Right renal cortex interstitium (tissue), 3 donors: ENCODE data around the gene PECR. TPM values are rescaled to one million over a fixed set of nuclear protein-coding genes. Genes with fewer than 3 reads are reported as not detected.
A peak's percentile ranks its signal among the peaks of the same experiment; 100 is the strongest.

Experiments
- DNase-seq, 3 donors: peaks; one replicate each; pipeline ENCODE4 v3.0.0-alpha.2; 2013; ENCODE audit warnings: low read depth in 3 of 3, low spot score in 2 of 3
- polyA plus RNA-seq, 3 donors: library from polyadenylated mRNA; unstranded; fragments of 120-200 nt; gene quantifications; one replicate each; pipeline ENCODE4 v1.2.1, GENCODE V29; 2013; ENCODE audit not compliant: insufficient read length in 3 of 3

PECR gene
- 10 to 100 TPM; 44.3 to 52.3 (median 45.6) TPM for polyA plus RNA-seq

DNA sequence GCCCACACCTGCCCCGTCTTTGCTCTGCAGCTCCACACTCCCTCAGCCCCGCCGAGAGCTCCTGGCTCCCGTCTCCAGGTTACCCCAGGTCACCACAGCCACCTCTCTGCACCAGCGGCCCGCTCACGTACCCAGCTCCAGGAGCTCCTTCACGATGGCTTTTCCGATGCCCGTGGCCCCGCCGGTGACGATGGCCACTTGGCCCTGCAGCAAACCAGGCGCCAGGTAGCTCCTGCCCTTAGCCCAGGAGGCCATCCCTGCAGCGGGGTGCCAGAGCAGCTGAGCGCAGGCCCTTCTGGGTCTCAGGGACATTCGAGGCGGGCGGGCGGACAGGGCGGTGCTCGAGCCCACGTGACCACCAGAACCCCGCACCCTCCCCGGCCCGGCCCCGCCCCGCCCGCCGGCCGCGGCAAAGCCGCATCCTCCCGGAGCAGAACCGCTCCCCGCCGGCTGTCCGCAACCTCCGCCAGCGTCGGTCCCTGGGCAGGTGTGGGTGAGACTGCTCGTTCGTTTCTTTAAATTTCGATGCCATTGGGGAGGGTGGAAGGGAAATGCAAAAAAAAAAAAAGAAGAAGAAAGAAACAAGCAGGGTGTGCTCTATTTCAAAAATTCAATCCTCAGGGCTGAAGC is at the start of gene PECR, which contains the start of gene TMEM169:
Gene PECR (minus strand): TSS at position 323 of the 630 bp plus-strand sequence. CDS start 68 bp downstream, at position 255.
Gene TMEM169 (plus strand): TSS at position 433 of the 630 bp plus-strand sequence. CDS start 14,045 bp downstream, outside the sequence.
- no peak for DNase-seq

DNA sequence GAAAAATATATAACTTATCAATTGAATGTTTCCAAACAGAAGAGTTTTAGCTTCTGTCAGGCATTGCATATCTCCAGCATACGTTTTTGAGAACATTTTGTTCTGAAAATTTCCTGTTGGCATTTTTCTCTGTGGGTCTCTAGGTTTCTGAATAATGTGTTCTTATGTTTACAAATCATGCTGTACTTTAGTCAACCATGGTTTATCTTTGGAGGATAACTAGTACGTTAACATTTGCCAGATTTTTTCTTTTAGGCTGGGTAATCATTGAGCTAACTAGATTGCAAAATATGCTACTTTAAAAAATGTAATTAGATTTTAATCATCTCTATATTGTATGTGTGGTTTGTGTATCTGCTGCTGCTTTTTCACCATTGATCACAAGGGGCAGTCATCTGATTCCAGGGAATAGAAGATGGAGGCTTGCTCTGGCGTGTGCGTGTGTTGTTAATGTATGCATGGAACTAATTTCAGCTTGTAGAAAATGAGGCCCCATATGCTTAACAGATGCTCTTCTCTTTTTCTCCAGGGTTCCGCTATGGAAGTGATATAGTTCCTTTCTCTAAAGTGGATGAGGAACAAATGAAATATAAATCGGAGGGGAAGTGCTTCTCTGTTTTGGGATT is 48.9 kb upstream of the PECR start:
- no peak for DNase-seq

DNA sequence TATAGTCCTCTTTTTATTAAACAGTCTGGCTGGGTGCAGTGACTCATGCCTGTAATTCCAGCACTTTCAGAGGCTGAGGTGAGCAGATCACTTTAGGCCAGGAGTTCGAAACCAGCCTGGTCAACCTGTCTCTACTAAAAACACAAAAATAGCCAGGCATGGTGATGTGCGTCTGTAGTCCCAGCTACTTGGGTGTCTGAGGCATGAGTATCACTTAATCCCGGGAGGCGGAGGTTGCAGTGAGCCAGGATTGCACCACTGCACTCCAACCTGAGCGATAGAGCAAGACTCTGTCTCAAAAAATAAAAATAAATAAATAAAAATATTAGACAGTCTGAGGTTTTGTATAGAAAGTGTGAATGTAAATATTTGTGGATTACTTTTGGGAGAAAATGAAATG is 45.3 kb upstream of the PECR start:
- DNase-seq = no peak

DNA sequence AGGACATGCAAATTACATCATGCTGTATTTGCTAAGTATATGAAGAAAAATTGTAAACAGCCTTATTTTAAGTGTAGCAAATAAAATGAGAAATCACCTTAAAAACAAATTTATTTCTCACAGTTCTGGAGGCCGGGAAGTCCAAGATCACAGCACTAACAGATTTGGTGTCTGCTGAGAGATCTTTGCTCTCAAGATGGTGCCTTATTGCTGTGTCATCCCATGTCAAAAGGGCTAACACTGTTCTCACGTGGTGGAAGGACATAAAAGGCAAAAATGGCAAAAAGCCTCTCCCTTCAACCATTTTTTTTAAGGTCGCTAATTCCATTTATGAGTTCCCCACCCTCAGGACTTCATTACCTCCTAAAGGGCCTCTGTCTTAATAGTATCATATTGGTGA is 39.6 kb upstream of the PECR start:
- DNase-seq = no peak

DNA sequence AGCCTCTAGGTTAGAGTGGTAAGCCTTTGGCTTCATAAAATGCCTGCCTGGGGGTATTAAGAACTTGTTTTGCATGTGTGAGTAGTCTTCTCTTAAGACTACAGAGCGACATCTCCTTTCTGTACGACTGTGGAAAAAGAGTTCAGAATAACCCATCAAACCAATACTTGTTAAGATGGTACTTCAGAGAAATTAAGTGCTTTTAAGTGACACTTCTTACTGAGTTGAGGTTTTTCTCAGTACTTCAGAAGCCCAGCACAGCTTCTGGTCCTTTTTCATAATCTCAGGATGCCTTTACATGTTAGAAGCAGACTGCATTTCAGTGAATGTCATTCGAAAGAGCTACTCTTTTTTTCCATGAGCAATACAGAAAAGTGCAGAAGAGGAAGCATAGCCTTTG is 38.4 kb upstream of the PECR start:
- no peak for DNase-seq

DNA sequence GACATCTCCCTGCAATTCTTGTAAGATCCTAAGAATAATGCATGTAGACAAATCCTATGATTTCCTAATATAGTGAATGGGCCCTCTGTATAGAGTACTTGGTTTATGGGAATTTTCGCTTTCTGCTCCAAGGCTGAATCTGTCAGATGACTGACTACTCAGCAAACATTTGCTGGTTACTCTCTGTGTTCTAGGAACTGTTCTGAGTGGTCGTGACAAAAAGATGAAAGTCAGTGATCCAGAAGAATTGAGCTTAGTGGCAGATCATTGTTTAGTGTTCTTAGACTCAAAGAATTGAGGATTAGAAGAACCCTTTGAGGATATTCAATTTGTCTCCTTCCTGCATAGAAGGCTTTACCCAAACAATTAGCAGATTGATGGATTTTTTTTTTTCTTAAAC is 37.5 kb upstream of the PECR start:
- no peak for DNase-seq

DNA sequence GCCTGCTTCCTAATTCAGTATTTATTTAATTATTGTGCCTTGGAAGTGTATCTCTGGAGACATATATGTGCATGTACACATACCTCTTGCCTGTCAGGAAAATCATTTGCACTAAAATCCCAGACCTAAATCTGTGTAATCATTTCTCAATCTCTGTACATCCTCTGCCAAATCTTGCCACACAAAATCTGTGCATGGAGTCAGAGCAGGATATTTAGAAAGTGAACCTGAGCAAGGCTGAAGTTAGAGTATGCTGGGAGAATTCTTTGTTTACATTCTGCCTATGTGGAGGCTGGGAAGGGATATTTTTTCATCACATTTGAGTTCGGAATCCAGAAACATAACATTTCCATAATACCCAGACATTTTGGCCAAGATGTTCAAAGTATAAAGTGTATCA is 36.9 kb upstream of the PECR start:
- DNase-seq = no peak

DNA sequence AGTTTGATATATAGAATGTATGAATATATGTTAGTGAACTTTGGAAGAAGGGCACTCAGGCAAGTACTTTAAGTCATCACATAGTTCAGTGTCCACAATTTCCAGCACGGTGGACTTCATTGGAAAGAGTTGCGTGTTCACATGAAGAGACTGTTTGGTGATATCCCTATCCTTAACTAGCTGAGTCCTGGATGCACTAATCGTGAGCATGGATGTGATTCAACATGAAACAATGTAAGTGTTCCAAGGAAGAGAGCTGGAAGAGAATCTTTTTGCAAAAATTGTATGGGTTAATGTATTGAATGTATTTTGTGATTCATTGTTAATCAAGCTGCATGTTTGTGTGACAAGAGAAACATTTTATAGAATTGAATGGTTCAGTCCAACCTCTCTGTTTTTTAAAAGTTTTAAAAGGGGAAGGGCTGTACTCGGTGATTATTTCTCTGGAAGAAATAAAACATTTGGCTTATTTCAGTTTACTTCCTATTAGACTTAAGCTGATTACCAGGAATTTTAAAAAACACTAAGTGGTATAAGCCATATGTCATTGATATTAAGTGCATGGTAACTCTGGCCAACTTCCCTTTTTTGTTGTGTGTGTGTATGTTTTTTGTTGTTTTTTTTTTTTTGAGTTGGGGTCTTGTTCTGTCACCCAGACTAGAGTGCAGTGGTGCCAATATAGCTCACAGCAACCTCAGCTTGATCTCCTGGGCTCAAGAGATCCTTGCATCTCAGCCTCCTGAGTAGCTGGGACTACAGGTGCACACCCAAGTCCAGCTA is 36.1 kb upstream of the PECR start:
- no peak for DNase-seq

DNA sequence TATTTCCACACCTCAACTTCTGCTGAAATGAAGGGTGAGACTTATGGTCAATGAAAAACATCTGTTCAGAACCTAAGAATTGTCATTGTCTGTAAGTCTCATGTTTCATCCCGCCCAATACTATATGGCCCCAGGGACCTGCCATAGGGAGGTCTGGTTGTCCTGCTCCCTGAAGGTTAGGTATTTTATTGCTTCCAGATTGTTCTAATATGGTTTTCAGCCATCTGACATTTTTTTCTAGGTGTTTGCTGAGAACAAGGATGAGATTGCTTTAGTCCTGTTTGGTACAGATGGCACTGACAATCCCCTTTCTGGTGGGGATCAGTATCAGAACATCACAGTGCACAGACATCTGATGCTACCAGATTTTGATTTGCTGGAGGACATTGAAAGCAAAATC is 34.8 kb upstream of the PECR start:
- no peak for DNase-seq

DNA sequence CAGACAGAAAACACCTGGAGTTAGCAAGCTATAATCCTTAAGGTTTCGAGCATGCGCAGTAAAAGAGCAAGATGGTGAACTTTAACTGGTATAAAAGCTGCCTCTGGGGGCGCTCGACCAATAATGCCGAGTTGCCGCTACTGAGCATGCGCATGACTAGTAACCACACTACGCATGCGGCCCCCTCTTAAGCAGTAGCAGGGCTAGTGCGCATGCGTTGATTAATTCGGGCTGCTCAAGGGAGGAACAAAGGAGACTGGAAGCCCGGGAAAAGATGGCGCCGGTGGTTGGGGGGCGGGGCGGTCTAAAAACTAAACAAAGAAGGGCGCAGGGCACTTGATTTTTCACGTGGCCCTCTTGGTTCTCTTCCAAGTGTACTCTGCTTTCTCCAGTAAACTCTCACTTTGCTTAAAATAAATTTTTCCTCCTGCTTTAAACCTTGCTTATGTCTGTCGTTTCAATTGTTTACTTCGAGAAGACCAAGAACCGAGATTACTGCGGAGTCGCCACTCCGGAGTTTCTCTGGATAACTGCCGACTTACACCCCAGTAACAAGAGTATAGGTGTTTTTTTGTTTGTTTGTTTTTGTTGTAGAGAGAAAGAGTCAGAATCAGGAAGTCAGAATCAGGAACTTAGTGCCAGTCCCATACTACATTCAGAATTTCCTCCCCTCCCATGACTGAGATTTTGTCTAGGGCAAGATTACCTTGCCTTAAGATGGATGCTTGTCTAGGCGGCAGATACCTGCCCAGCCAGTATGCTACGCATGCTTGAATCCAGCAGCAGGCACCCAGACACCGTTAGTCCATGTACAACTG is 33.3 kb upstream of the PECR start:
- DNase-seq = peak; percentile 98 to 100 (median 99)

DNA sequence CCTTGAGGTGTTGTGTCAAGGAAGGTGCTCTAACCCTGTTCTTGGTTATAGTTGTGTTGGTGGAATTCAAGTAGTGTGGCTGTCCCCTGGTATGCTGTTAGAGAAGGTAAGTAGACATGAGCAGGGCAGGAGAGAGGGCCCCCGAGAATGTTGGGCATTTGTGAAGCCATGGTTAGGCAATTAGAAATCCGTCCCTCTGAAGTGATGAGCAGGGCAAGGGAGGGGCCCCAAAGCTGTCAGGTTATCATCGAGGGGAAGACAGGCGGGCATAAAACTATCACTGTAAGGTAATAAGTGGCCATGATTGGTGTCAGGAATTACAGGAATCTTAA is 32.7 kb upstream of the PECR start:
- no peak for DNase-seq

DNA sequence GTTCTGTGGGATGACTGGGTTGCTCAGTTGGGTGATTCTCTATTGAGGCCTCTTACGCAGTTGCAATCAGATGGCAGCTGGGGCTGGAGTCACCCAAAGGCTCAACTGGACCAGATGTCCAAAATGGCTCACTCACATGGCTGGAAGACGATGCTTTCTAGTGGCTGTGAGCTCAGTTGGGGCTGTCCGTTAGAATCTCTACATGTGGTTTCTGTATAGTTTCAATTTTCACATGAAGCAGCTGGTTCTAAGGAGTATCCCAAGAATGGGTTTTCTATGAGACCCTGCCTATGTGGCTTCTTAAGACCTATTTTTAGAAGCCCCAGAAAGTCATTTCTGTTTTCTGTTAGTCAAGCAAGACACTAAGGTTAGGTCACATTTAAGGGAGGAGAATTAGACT is 32.0 kb upstream of the PECR start:
- no peak for DNase-seq

DNA sequence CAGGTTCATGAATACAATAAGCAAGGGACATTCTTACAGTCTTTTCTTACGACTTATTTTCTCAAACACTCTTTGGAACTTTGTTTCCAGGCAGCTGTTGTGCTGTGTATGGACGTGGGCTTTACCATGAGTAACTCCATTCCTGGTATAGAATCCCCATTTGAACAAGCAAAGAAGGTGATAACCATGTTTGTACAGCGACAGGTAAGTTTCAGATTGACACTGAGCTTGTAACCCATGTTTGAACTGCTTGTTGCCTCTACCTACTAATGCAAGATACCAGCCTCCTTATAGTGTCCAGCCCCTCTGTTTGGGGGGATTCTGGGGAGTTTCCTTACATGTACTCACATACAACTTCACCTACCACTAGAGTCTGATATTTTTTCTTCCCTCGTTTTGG is 31.3 kb upstream of the PECR start:
- no peak for DNase-seq

DNA sequence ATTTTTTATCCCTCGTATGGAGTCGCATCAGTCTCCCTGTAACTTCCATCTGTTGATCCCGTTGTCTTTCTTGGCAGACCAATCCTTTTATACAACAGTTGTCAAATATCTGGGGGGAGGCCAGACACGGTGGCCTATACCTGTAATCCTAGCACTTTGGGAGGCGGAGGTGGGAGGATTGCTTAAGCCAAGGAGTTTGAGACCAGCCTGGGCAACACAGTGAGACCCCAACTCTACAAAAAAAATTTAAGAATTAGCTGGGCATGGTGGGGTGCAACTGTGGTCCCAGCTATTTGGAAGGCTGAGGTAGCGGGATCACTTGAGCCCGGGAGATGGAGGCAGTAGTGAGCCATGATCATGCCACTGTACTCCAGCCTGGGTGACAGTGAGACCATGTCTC is 29.5 kb upstream of the PECR start:
- no peak for DNase-seq

DNA sequence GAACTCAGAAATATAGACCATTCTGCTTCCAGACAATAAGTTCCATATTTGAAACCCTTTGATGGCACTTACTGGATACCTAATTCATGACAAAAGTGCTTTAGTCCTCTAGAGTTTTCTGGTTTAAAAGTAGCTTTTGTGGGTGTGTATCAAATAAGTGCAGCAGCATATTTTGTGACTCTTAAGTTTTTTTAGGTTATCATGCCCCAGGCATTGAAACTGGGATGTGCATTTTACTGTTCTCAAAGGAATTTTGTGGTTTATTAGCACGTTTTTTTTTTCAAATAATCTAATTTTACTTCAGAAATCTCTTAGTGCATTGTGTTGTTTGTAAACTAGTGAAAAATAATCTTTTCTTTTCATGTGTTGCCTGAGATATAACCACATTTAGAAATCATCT is 29.0 kb upstream of the PECR start:
- DNase-seq = no peak

DNA sequence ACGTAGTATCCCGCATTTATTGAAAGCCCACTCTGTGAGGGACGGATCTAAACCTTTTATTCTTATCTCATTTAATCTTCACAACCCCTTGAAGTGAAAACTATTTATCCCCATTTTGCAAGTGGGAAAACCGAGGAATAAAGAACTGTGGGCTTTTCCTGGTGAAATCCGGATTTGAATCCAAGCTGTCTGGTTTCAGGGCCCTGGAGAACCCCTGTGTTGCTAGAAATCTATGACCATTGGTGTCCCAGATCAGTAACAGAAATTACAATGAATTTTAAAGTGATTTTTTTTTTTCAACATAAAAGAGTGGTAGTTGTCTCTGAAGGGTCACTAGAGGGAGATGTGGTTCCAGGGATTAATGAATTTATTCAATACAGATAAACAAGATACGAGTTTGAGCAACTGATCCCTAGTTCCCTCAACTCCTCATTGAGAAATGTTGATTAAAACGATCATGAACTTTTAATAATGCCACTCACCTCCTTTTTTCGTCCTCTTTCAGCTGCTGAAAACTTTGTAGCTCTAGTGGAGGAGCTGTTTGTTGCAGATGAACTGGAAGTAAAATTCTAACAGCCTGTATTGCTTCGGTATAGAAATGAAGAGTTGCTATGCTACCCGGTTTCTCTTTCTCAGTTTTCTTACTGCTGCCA is 28.5 kb upstream of the PECR start:
- no peak for DNase-seq

DNA sequence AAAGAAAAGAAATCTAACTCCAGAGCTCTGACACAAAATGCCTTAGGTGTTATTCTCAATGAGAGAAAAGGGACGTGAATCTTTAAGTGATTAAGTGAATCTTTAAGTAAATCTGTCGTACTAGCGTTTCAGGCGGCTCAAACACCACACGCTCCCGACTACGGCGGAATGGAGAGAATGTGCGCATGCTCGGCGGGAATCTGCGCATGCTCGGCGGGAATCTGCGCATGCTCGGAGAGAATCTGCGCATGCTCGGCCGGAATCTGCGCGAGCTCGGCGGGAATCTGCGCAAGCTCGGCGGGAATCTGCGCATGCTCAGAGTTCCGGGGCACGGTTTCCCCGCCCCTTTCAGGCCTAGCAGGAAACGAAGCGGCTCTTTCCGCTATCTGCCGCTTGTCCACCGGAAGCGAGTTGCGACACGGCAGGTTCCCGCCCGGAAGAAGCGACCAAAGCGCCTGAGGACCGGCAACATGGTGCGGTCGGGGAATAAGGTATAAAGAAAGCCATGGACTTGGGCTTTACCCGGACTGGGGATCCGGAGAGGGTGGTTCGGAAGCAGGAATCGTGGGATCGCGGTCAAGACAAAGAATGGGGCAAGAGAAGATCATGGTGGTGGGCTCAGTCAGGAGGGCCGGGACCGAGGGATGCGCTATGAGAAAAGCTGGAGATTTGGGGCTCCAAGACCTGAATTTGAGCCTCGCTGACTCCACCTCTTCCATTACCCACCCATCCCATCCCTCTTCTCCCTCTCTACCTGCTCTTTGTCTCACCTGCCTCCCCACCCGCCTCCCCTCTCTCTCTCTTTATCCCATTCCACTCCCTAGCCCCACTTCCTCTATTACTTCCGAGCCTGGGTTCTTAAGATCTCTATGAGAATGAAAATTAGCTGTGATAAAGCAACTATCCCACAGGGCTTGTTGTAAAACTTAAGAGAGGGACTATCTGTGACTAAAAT is 27.6 kb upstream of the PECR start, which contains the start of gene XRCC5:
Gene XRCC5 (plus strand): TSS at position 382 of the 955 bp plus-strand sequence. CDS start 89 bp downstream, at position 471.
- peak; percentile 90 to 95 (median 92) for DNase-seq

DNA sequence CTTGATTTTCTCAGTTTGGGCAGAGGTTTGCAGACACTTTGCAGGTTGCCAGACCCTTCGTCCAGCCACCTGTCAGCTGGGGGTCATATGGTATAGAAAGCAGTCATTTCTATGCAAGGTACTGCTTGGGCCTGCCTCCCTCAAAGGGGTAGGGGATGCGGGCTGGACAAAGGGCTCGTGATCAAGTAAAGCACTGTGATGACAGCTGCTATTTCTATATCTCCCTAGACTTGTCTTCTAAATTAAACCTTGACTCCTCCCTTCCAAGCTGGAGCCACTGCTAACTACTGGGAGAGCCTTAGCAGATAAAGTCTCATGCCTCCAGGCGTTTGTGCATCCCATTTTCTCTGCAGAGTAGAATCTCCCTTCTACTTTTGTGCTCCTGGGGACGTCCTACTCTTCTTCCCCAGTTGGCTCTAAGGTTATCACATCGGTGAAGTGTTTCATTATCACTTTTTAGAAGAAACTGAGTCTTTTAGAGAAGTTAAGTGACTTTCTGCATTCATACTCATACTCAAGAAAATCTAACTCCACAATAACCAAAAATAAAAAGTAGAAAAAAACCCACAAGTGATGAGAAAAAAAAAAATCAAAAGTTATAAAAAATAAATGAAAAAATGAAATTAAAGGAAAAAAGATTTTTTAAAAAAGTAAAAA is 26.8 kb upstream of the PECR start:
- DNase-seq = no peak

DNA sequence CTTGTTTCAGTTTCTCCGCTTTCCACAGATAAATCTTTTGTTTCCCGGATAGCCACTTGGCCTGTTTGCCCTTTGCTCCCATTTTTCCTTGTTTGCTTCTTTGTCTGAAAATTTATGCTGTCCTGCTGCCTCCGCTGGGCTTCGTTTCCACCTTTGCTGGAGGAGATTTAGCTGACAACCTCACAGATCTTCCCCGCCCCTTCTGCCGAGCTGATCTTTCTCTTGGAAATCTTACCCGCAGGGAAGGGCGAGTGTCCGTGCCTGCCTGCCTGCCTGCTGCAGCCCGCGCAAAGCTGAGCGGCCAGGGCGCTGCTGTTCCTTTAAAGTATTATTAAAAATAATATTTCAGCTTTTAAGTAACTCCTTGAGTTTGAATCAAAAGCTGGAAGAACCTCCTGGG is 26.2 kb upstream of the PECR start:
- DNase-seq = no peak
